K562 (cell line): Measurements from ENCODE around the gene LPCAT3. TPM values are rescaled to one million over a fixed set of nuclear protein-coding genes. Genes with fewer than 3 reads are reported as not detected.

Experiments used
- ARID1B ChIP-seq: fragments of 450-650 bp; IDR thresholded peaks from 2 replicates; pipeline ENCODE4 v1.6.1; 2016; ENCODE audit warnings: antibody characterized with exemption, mild to moderate bottlenecking, inconsistent platforms
- ATF7 ChIP-seq: fragments of 450-650 bp; IDR thresholded peaks from 2 replicates; pipeline ENCODE4 v1.7.1; 2014; ENCODE audit warnings: mild to moderate bottlenecking, moderate library complexity
- BRD9 ChIP-seq: fragments of 450-650 bp; IDR thresholded peaks from 2 replicates; pipeline ENCODE4 v1.6.1; 2018; ENCODE audit warnings: low read depth; ENCODE audit not compliant: partially characterized antibody
- CREBBP ChIP-seq: IDR thresholded peaks from one replicate; pipeline ENCODE4 v1.6.1; 2012; ENCODE audit warnings: low read depth, mild to moderate bottlenecking, control low read depth, inconsistent platforms, low read length
- EP400 ChIP-seq: fragments of 450-650 bp; IDR thresholded peaks from 2 replicates; pipeline ENCODE4 v1.6.1; 2017; ENCODE audit warnings: antibody characterized with exemption, mild to moderate bottlenecking, moderate library complexity
- ESRRB ChIP-seq: fragments of 250-450 bp; sonication (Bioruptor Pico); IDR thresholded peaks from 2 replicates; pipeline ENCODE4 v1.5.0; 2020; ENCODE audit warnings: mild to moderate bottlenecking, moderate library complexity, borderline replicate concordance
- POLR2AphosphoS2 ChIP-seq: IDR thresholded peaks from 2 replicates; pipeline ENCODE4 v1.6.1; 2012; ENCODE audit warnings: low read length, improper control_type of control experiment
- RBM22 ChIP-seq: fragments of 200-400 bp; formaldehyde crosslinking; IDR thresholded peaks from 2 replicates; pipeline ENCODE4 v1.6.1; 2018; ENCODE audit warnings: low read length, low read depth; ENCODE audit not compliant: poor library complexity, severe bottlenecking
- SP1 ChIP-seq: sonication (generic); formaldehyde crosslinking; IDR thresholded peaks from 2 replicates; pipeline ENCODE4 v1.8.1; 2022; ENCODE audit warnings: mild to moderate bottlenecking, missing genetic modification reagents
- SUPT5H ChIP-seq: fragments of 450-650 bp; IDR thresholded peaks from 2 replicates; pipeline ENCODE4 v1.6.1; 2016
- TFAM ChIP-seq: fragments of 250-450 bp; sonication (Bioruptor Pico); conservative IDR thresholded peaks from 2 replicates; pipeline ENCODE4 v1.5.0; 2021; ENCODE audit warnings: mild to moderate bottlenecking, moderate library complexity
- THRAP3 ChIP-seq: fragments of 450-650 bp; IDR thresholded peaks from 2 replicates; pipeline ENCODE4 v1.6.1; 2016; ENCODE audit warnings: mild to moderate bottlenecking, inconsistent platforms, borderline replicate concordance
- TSC22D4 ChIP-seq: fragments of 450-650 bp; IDR thresholded peaks from 2 replicates; pipeline ENCODE4 v1.6.1; 2016; ENCODE audit warnings: missing genetic modification characterization, missing biosample characterization, control low read depth
- U2AF2 ChIP-seq: fragments of 200-400 bp; formaldehyde crosslinking; optimal IDR thresholded peaks from 2 replicates; pipeline ENCODE3; 2017; ENCODE audit warnings: low read depth, mild to moderate bottlenecking, low read length
- ZBTB7A ChIP-seq: IDR thresholded peaks from 2 replicates; pipeline ENCODE4 v1.6.1; 2011; ENCODE audit warnings: low read depth, mild to moderate bottlenecking, low read length, moderate library complexity, borderline replicate concordance; ENCODE audit not compliant: control insufficient read depth
- ZNF316 ChIP-seq: fragments of 450-650 bp; IDR thresholded peaks from 2 replicates; pipeline ENCODE4 v1.6.1; 2016
- ZNF507 ChIP-seq: conservative IDR thresholded peaks from 2 replicates; pipeline ENCODE4 v1.6.1; 2017; ENCODE audit warnings: missing genetic modification characterization, missing compliant biosample characterization
- ZNF699 ChIP-seq: fragments of 250-450 bp; sonication (Bioruptor Pico); IDR thresholded peaks from 2 replicates; pipeline ENCODE4 v1.8.0; 2021; ENCODE audit warnings: mild to moderate bottlenecking, moderate library complexity; ENCODE audit not compliant: insufficient replicate concordance
- ZNF707 ChIP-seq: fragments of 250-450 bp; sonication (Bioruptor Pico); conservative IDR thresholded peaks from 2 replicates; pipeline ENCODE4 v1.8.0; 2022; ENCODE audit warnings: inconsistent platforms, mild to moderate bottlenecking, moderate library complexity
- ZNF780A ChIP-seq: fragments of 250-450 bp; sonication (Bioruptor Pico); IDR thresholded peaks from 2 replicates; pipeline ENCODE4 v1.5.0; 2021; ENCODE audit warnings: mild to moderate bottlenecking
- polyA plus RNA-seq, 8 experiments: library from polyadenylated mRNA; depleted of rRNA in 4 of 8; stranded (reverse) in 5 of 8; unstranded in 3 of 8; fragments of >200 nt; fragmentation: Nextera tagmentation in 2 of 8; fragmentation: Illumina TruSeq in 1 of 8; extraction: Ambion mirVana in 2 of 8; extraction: Trizol in 1 of 8; gene quantifications; 2 replicates each; pipeline versions ENCODE4 v1.2.1 to v1.2.3, GENCODE V29; 2011 to 2014; ENCODE audit warnings: inconsistent platforms in 1 of 8, missing spikeins in 1 of 8
- total RNA-seq, 7 experiments: library from RNA; depleted of rRNA in 6 of 7; stranded (reverse); fragments of >200 nt in 6 of 7; fragmentation: Illumina TruSeq in 2 of 7; extraction: Trizol in 2 of 7; gene quantifications; 2 replicates each; pipeline versions ENCODE4 v1.2.1 to v1.2.3, GENCODE V29; 2011 to 2021; ENCODE audit warnings: low replicate concordance in 1 of 7
- TF ChIP-seq, protein P1 (sequence below): sonication (generic); formaldehyde crosslinking; IDR thresholded peaks from 2 replicates; pipeline ENCODE4 v1.8.0; 2022; ENCODE audit warnings: mild to moderate bottlenecking, missing genetic modification reagents
- TF ChIP-seq, protein P2 (sequence below), 2 experiments: fragments of 450-650 bp; IDR thresholded peaks; 2 replicates each; pipeline ENCODE4 v1.6.1; 2016
- TF ChIP-seq, protein P3 (sequence below): fragments of 250-450 bp; sonication (Bioruptor Pico); IDR thresholded peaks from 2 replicates; pipeline ENCODE4 v1.5.0; 2022; ENCODE audit warnings: mild to moderate bottlenecking

The LPCAT3 gene
- total and polyA plus RNA-seq, 9 of the 15 experiments (the other 6 are each of a cell fraction or from before 2014, with no cell fraction given): 4.9 to 52.5 (median 25.3) TPM

DNA sequence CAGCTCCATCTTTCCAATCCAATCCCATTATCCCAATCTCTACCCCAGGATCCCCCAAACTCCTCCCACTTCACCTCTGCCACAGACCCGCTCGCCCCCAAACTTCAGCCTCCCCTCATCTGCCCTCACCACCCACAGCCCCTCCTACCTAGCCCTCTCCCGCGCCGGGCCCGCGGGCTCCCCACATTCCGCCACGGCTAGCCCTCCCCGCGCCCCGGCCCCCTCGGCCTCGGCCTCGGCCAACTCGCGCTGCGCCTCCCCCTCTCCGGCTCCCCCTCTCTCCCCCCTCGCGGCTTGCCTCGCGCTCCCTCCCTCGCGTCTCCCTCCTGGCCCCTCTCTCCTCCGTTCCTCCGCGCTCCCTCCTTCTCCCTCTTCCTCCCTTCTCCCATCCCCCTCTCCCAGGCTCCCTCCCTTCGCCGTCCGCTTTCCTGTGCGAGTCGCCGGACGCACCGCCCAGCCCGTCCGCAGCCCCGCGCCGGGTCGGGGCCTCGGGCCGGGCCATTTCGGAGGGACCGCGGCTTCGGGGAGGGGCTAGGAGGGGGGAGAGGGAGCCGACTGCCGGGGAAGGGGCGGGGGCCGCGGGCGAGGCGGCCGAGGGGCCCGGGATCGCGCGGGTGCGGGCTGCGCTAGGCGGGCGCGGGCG, 90.8 kb downstream of the LPCAT3 start, which contains the start of gene ATN1 (continued):
- TF ChIP-seq ZNF699 (CRISPR knock-in tag) (no peak), ZNF507 (tag) (no peak), ARID1B (peak; percentile 18; the same call in 1 of the 2 replicates), RBM22 (no peak), TFAM (no peak), CREBBP (no peak), SP1 (CRISPR knock-in tag) (no peak), U2AF2 (no peak), EP400 (peak; percentile 31; the same call in 1 of the 2 replicates), BRD9 (no peak), ZNF707 (CRISPR knock-in tag) (no peak), THRAP3 (no peak), TSC22D4 (no peak), ATF7 (no peak), ESRRB (CRISPR knock-in tag) (no peak), ZNF780A (CRISPR knock-in tag) (no peak), ZBTB7A (peak; percentile 34; the same call in 1 of the 2 replicates), SUPT5H (peak; percentile 75), POLR2AphosphoS2 (no peak), ZNF316 (no peak)
- TF ChIP-seq, protein P1, sequence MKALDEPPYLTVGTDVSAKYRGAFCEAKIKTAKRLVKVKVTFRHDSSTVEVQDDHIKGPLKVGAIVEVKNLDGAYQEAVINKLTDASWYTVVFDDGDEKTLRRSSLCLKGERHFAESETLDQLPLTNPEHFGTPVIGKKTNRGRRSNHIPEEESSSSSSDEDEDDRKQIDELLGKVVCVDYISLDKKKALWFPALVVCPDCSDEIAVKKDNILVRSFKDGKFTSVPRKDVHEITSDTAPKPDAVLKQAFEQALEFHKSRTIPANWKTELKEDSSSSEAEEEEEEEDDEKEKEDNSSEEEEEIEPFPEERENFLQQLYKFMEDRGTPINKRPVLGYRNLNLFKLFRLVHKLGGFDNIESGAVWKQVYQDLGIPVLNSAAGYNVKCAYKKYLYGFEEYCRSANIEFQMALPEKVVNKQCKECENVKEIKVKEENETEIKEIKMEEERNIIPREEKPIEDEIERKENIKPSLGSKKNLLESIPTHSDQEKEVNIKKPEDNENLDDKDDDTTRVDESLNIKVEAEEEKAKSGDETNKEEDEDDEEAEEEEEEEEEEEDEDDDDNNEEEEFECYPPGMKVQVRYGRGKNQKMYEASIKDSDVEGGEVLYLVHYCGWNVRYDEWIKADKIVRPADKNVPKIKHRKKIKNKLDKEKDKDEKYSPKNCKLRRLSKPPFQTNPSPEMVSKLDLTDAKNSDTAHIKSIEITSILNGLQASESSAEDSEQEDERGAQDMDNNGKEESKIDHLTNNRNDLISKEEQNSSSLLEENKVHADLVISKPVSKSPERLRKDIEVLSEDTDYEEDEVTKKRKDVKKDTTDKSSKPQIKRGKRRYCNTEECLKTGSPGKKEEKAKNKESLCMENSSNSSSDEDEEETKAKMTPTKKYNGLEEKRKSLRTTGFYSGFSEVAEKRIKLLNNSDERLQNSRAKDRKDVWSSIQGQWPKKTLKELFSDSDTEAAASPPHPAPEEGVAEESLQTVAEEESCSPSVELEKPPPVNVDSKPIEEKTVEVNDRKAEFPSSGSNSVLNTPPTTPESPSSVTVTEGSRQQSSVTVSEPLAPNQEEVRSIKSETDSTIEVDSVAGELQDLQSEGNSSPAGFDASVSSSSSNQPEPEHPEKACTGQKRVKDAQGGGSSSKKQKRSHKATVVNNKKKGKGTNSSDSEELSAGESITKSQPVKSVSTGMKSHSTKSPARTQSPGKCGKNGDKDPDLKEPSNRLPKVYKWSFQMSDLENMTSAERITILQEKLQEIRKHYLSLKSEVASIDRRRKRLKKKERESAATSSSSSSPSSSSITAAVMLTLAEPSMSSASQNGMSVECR (CRISPR knock-in tag): peak; percentile 47; the same call in 1 of the 2 replicates
- TF ChIP-seq, protein P2, sequence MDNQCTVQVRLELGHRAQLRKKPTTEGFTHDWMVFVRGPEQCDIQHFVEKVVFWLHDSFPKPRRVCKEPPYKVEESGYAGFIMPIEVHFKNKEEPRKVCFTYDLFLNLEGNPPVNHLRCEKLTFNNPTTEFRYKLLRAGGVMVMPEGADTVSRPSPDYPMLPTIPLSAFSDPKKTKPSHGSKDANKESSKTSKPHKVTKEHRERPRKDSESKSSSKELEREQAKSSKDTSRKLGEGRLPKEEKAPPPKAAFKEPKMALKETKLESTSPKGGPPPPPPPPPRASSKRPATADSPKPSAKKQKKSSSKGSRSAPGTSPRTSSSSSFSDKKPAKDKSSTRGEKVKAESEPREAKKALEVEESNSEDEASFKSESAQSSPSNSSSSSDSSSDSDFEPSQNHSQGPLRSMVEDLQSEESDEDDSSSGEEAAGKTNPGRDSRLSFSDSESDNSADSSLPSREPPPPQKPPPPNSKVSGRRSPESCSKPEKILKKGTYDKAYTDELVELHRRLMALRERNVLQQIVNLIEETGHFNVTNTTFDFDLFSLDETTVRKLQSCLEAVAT (IDR thresholded peaks at IDR 0.05): peak in 1 of 2 experiments; percentile 61; a peak in 1 of 4 replicates
- TF ChIP-seq, protein P3, sequence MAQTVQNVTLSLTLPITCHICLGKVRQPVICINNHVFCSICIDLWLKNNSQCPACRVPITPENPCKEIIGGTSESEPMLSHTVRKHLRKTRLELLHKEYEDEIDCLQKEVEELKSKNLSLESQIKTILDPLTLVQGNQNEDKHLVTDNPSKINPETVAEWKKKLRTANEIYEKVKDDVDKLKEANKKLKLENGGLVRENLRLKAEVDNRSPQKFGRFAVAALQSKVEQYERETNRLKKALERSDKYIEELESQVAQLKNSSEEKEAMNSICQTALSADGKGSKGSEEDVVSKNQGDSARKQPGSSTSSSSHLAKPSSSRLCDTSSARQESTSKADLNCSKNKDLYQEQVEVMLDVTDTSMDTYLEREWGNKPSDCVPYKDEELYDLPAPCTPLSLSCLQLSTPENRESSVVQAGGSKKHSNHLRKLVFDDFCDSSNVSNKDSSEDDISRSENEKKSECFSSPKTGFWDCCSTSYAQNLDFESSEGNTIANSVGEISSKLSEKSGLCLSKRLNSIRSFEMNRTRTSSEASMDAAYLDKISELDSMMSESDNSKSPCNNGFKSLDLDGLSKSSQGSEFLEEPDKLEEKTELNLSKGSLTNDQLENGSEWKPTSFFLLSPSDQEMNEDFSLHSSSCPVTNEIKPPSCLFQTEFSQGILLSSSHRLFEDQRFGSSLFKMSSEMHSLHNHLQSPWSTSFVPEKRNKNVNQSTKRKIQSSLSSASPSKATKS (CRISPR knock-in tag): no peak
